WTC11 (cell line): ENCODE data around the gene TJAP1. TPM values are rescaled to one million over a fixed set of nuclear protein-coding genes. Genes with fewer than 3 reads are reported as not detected.

Experiments
- ATAC-seq: fragments of 200-7000 bp; cut with Tn5 transposase; 2 replicates; pipeline ENCODE4 v1.10.0; 2021; ENCODE audit warnings: mild to moderate bottlenecking, moderate library complexity
- CTCF ChIA-PET: fragments of 300-600 bp; sonication (Branson Sonifier 250); formaldehyde crosslinking; loops from one replicate; lab custom pipeline; 2021; ENCODE audit warnings: antibody characterized with exemption; lab: Charles Lee
- POLR2A ChIA-PET: fragments of 350-600 bp; sonication (Branson Sonifier 250); formaldehyde crosslinking; loops from one replicate; lab custom pipeline; 2021; ENCODE audit warnings: antibody characterized with exemption; lab: Charles Lee
- DNase-seq: peaks from one replicate; pipeline ENCODE4 v3.0.0; 2021; ENCODE audit warnings: low spot score
- H3K27ac Mint-ChIP-seq: 2 replicates; pipeline ENCODE4 v1.8.0; 2021; ENCODE audit warnings: mixed read lengths
- H3K27me3 Mint-ChIP-seq: 2 replicates; pipeline ENCODE4 v1.8.0; 2021; ENCODE audit warnings: low read depth, mild to moderate bottlenecking, moderate library complexity, mixed read lengths
- H3K36me3 Mint-ChIP-seq: 2 replicates; pipeline ENCODE4 v1.8.0; 2021; ENCODE audit warnings: mixed read lengths
- H3K4me1 Mint-ChIP-seq: 2 replicates; pipeline ENCODE4 v1.8.0; 2022; ENCODE audit warnings: mixed read lengths
- H3K4me3 Mint-ChIP-seq: 2 replicates; pipeline ENCODE4 v1.8.0; 2021; ENCODE audit warnings: mild to moderate bottlenecking, moderate library complexity, mixed read lengths
- H3K9me3 Mint-ChIP-seq: 2 replicates; pipeline ENCODE4 v1.8.0; 2021; ENCODE audit warnings: mixed read lengths
- CREM ChIP-seq: sonication (generic); formaldehyde crosslinking; IDR thresholded peaks from 2 replicates; pipeline ENCODE4 v1.8.1; 2022; ENCODE audit warnings: mild to moderate bottlenecking, missing genetic modification reagents, moderate library complexity
- ESRRA ChIP-seq: sonication (generic); formaldehyde crosslinking; IDR thresholded peaks from 2 replicates; pipeline ENCODE4 v1.8.1; 2022; ENCODE audit warnings: mild to moderate bottlenecking, missing genetic modification reagents, borderline replicate concordance
- GABPB1 ChIP-seq: sonication (generic); formaldehyde crosslinking; IDR thresholded peaks from 2 replicates; pipeline ENCODE4 v1.8.1; 2023; ENCODE audit warnings: mild to moderate bottlenecking, missing genetic modification reagents
- HMGA2 ChIP-seq: fragments of 250-450 bp; sonication (Bioruptor Pico); IDR thresholded peaks from 2 replicates; pipeline ENCODE4 v1.4.0; 2021; ENCODE audit warnings: mild to moderate bottlenecking, moderate library complexity
- NFATC4 ChIP-seq: fragments of 250-450 bp; sonication (Bioruptor Pico); IDR thresholded peaks from 2 replicates; pipeline ENCODE4 v1.9.0; 2021; ENCODE audit warnings: mild to moderate bottlenecking
- RELA ChIP-seq: sonication (generic); formaldehyde crosslinking; IDR thresholded peaks from 2 replicates; pipeline ENCODE4 v1.8.1; 2022; ENCODE audit warnings: missing genetic modification reagents, mild to moderate bottlenecking, borderline replicate concordance
- SOX15 ChIP-seq: fragments of 250-450 bp; sonication (Bioruptor Pico); IDR thresholded peaks from 2 replicates; pipeline ENCODE4 v1.9.0; 2021; ENCODE audit warnings: mild to moderate bottlenecking
- SP1 ChIP-seq: sonication (generic); formaldehyde crosslinking; conservative IDR thresholded peaks from 2 replicates; pipeline ENCODE4 v1.8.1; 2022; ENCODE audit warnings: missing genetic modification reagents
- ZBTB43 ChIP-seq: sonication (generic); formaldehyde crosslinking; IDR thresholded peaks from 2 replicates; pipeline ENCODE4 v1.8.1; 2023; ENCODE audit warnings: mild to moderate bottlenecking, missing genetic modification reagents
- ZNF219 ChIP-seq: sonication (generic); formaldehyde crosslinking; IDR thresholded peaks from 2 replicates; pipeline ENCODE4 v1.8.0; 2023; ENCODE audit warnings: missing genetic modification reagents, mild to moderate bottlenecking, borderline replicate concordance
- ZNF263 ChIP-seq: sonication (generic); formaldehyde crosslinking; IDR thresholded peaks from 2 replicates; pipeline ENCODE4 v1.8.1; 2022; ENCODE audit warnings: low read depth, mild to moderate bottlenecking, moderate library complexity, missing genetic modification reagents
- ZNF396 ChIP-seq: fragments of 250-450 bp; sonication (Bioruptor Pico); IDR thresholded peaks from 2 replicates; pipeline ENCODE4 v1.8.0; 2021; ENCODE audit warnings: mild to moderate bottlenecking, moderate library complexity, borderline replicate concordance
- ZSCAN18 ChIP-seq: fragments of 250-450 bp; sonication (Bioruptor Pico); IDR thresholded peaks from 2 replicates; pipeline ENCODE4 v2.1.2; 2022; ENCODE audit warnings: mild to moderate bottlenecking, moderate library complexity
- total RNA-seq: library from RNA; stranded (reverse); gene quantifications from 3 replicates; pipeline ENCODE4 v1.2.3, GENCODE V29; 2021
- TF ChIP-seq, protein P1 (sequence below): fragments of 250-450 bp; sonication (Bioruptor Pico); IDR thresholded peaks from 2 replicates; pipeline ENCODE4 v1.9.0; 2021; ENCODE audit warnings: mild to moderate bottlenecking
- TF ChIP-seq, protein P2 (sequence below): fragments of 250-450 bp; sonication (Bioruptor Pico); IDR thresholded peaks from 2 replicates; pipeline ENCODE4 v1.9.0; 2021; ENCODE audit warnings: mild to moderate bottlenecking
- TF ChIP-seq, protein P3 (sequence below): sonication (generic); formaldehyde crosslinking; IDR thresholded peaks from 2 replicates; pipeline ENCODE4 v1.8.1; 2022; ENCODE audit warnings: missing genetic modification reagents, borderline replicate concordance
- TF ChIP-seq, protein P4 (sequence below): sonication (generic); formaldehyde crosslinking; IDR thresholded peaks from 2 replicates; pipeline ENCODE4 v1.8.0; 2022; ENCODE audit warnings: missing genetic modification reagents
- TF ChIP-seq, protein P5 (sequence below): sonication (generic); formaldehyde crosslinking; IDR thresholded peaks from 2 replicates; pipeline ENCODE4 v1.8.0; 2022; ENCODE audit warnings: mild to moderate bottlenecking, missing genetic modification reagents

The TJAP1 gene
- total RNA-seq, 1 experiment from 2014 or later: 40.4 TPM

DNA sequence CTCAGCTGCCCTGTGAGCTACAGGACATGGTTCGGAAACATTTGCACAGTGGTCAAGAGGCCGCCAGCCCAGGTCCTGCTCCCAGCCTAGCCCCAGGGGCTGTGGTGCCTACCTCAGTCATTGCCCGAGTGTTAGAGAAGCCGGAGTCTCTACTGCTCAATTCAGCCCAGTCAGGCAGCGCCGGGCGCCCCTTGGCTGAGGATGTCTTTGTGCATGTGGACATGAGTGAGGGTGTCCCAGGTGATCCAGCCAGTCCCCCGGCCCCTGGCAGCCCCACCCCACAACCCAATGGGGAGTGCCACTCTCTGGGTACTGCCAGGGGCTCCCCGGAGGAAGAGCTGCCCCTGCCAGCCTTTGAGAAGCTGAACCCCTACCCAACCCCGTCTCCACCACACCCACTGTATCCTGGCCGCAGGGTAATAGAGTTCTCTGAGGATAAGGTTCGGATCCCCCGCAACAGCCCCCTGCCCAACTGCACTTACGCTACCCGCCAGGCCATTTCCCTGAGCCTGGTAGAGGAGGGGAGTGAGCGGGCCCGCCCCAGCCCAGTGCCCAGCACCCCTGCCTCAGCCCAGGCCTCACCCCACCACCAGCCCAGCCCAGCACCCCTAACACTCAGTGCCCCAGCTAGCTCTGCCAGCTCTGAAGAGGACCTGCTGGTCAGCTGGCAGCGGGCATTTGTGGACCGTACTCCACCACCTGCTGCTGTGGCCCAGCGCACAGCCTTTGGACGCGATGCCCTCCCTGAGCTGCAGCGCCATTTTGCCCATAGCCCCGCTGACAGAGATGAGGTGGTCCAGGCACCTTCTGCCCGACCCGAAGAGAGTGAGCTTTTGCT, 27.6 kb downstream of the TJAP1 start:
- no peaks in the 10 kb centered on the region for H3K9me3 Mint-ChIP-seq
- no peak overlapping the region for H3K27ac Mint-ChIP-seq
- peaks cover 35% of the 10 kb centered on the region for H3K36me3 Mint-ChIP-seq
- peaks cover 8% of the 10 kb centered on the region for H3K4me1 Mint-ChIP-seq
- TF ChIP-seq SOX15 (CRISPR knock-in tag): no peak
- no peak for TF ChIP-seq RELA (CRISPR knock-in tag)
- H3K4me3 Mint-ChIP-seq: no peak overlapping the region
- DNase-seq: no peak
- H3K27me3 Mint-ChIP-seq: peaks cover 28% of the 10 kb centered on the region
- ChIA-PET CTCF (interaction anchor here (0.7 to 4.6 kb wide), 6 partner anchors 11 to 276 kb away, joined by 3 to 75 read pairs (median 8); partner anchors contain the start of genes DLK2, DNPH1 and ZNF318), POLR2A (interaction anchor here (0.5 kb wide), 1 partner anchor 338 kb away, joined by 3 read pairs; no protein-coding TSS in a partner anchor)
- no peak for ATAC-seq

GRCh38 chr6:43505718-43506117, 28.3 kb downstream of the TJAP1 start:
- Mint-ChIP-seq H3K27me3 (peaks cover 28% of the 10 kb centered on the region), H3K36me3 (peaks cover 32% of the 10 kb centered on the region), H3K9me3 (no peaks in the 10 kb centered on the region), H3K4me3 (no peak overlapping the region), H3K4me1 (peaks cover 9% of the 10 kb centered on the region), H3K27ac (no peak overlapping the region)
- ChIA-PET CTCF (interaction anchor here (0.7 to 4.6 kb wide), 10 partner anchors 11 to 277 kb away, joined by 3 to 75 read pairs (median 8); partner anchors contain the start of genes DLK2, DNPH1, POLR1C and YIPF3), POLR2A (no interaction called here)
- peak; percentile 38 for DNase-seq
- ATAC-seq: no peak
- TF ChIP-seq, protein P1, sequence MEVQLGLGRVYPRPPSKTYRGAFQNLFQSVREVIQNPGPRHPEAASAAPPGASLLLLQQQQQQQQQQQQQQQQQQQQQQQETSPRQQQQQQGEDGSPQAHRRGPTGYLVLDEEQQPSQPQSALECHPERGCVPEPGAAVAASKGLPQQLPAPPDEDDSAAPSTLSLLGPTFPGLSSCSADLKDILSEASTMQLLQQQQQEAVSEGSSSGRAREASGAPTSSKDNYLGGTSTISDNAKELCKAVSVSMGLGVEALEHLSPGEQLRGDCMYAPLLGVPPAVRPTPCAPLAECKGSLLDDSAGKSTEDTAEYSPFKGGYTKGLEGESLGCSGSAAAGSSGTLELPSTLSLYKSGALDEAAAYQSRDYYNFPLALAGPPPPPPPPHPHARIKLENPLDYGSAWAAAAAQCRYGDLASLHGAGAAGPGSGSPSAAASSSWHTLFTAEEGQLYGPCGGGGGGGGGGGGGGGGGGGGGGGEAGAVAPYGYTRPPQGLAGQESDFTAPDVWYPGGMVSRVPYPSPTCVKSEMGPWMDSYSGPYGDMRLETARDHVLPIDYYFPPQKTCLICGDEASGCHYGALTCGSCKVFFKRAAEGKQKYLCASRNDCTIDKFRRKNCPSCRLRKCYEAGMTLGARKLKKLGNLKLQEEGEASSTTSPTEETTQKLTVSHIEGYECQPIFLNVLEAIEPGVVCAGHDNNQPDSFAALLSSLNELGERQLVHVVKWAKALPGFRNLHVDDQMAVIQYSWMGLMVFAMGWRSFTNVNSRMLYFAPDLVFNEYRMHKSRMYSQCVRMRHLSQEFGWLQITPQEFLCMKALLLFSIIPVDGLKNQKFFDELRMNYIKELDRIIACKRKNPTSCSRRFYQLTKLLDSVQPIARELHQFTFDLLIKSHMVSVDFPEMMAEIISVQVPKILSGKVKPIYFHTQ: no peak
- no peak for TF ChIP-seq ZSCAN18 (CRISPR knock-in tag)
- no peak for TF ChIP-seq ZBTB43
- TF ChIP-seq, protein P2, sequence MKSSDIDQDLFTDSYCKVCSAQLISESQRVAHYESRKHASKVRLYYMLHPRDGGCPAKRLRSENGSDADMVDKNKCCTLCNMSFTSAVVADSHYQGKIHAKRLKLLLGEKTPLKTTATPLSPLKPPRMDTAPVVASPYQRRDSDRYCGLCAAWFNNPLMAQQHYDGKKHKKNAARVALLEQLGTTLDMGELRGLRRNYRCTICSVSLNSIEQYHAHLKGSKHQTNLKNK: no peak
- TF ChIP-seq ZNF263 (CRISPR knock-in tag): no peak
- TF ChIP-seq NFATC4 (CRISPR knock-in tag): no peak
- TF ChIP-seq ZNF396: no peak
- TF ChIP-seq SOX15 (CRISPR knock-in tag): no peak
- TF ChIP-seq ESRRA (CRISPR knock-in tag): no peak
- no peak for TF ChIP-seq HMGA2 (CRISPR knock-in tag)

GRCh38 chr6:43506171-43506570, 28.8 kb downstream of the TJAP1 start:
- ATAC-seq (no peak), DNase-seq (no peak)
- Mint-ChIP-seq H3K9me3 (no peaks in the 10 kb centered on the region), H3K4me1 (peaks cover 11% of the 10 kb centered on the region), H3K27ac (no peak overlapping the region), H3K27me3 (peaks cover 28% of the 10 kb centered on the region), H3K4me3 (no peak overlapping the region), H3K36me3 (peaks cover 32% of the 10 kb centered on the region)
- ChIA-PET CTCF (interaction anchor here (0.8 to 4.6 kb wide), 17 partner anchors 8 to 277 kb away, joined by 3 to 75 read pairs (median 7); partner anchors contain the start of genes DLK2, DNPH1, POLR1C and YIPF3), POLR2A (interaction anchor here (1.7 kb wide), 1 partner anchor 10 kb away, joined by 5 read pairs; no protein-coding TSS in a partner anchor)
- TF ChIP-seq CREM (CRISPR knock-in tag): no peak
- TF ChIP-seq ZNF396: no peak
- no peak for TF ChIP-seq RELA (CRISPR knock-in tag)
- TF ChIP-seq SP1 (CRISPR knock-in tag): no peak
- TF ChIP-seq, protein P3, sequence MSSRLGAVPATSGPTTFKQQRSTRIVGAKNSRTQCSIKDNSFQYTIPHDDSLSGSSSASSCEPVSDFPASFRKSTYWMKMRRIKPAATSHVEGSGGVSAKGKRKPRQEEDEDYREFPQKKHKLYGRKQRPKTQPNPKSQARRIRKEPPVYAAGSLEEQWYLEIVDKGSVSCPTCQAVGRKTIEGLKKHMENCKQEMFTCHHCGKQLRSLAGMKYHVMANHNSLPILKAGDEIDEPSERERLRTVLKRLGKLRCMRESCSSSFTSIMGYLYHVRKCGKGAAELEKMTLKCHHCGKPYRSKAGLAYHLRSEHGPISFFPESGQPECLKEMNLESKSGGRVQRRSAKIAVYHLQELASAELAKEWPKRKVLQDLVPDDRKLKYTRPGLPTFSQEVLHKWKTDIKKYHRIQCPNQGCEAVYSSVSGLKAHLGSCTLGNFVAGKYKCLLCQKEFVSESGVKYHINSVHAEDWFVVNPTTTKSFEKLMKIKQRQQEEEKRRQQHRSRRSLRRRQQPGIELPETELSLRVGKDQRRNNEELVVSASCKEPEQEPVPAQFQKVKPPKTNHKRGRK (CRISPR knock-in tag): no peak
- TF ChIP-seq GABPB1 (CRISPR knock-in tag): no peak
- TF ChIP-seq, protein P4, sequence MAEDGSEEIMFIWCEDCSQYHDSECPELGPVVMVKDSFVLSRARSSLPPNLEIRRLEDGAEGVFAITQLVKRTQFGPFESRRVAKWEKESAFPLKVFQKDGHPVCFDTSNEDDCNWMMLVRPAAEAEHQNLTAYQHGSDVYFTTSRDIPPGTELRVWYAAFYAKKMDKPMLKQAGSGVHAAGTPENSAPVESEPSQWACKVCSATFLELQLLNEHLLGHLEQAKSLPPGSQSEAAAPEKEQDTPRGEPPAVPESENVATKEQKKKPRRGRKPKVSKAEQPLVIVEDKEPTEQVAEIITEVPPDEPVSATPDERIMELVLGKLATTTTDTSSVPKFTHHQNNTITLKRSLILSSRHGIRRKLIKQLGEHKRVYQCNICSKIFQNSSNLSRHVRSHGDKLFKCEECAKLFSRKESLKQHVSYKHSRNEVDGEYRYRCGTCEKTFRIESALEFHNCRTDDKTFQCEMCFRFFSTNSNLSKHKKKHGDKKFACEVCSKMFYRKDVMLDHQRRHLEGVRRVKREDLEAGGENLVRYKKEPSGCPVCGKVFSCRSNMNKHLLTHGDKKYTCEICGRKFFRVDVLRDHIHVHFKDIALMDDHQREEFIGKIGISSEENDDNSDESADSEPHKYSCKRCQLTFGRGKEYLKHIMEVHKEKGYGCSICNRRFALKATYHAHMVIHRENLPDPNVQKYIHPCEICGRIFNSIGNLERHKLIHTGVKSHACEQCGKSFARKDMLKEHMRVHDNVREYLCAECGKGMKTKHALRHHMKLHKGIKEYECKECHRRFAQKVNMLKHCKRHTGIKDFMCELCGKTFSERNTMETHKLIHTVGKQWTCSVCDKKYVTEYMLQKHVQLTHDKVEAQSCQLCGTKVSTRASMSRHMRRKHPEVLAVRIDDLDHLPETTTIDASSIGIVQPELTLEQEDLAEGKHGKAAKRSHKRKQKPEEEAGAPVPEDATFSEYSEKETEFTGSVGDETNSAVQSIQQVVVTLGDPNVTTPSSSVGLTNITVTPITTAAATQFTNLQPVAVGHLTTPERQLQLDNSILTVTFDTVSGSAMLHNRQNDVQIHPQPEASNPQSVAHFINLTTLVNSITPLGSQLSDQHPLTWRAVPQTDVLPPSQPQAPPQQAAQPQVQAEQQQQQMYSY: no peak
- no peak for TF ChIP-seq ZNF219 (CRISPR knock-in tag)
- TF ChIP-seq, protein P5, sequence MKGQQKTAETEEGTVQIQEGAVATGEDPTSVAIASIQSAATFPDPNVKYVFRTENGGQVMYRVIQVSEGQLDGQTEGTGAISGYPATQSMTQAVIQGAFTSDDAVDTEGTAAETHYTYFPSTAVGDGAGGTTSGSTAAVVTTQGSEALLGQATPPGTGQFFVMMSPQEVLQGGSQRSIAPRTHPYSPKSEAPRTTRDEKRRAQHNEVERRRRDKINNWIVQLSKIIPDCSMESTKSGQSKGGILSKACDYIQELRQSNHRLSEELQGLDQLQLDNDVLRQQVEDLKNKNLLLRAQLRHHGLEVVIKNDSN (CRISPR knock-in tag): no peak
